ENCODE measurements around the gene GPN3.
"Not testable (repeated sequence)": the region's sequence is repeated elsewhere in the genome, so short reads cannot be mapped to it uniquely, and the experiment has no call there.

Gene GPN3

GRCh38 chr12:110436231-110436630, 31.8 kb downstream of the GPN3 start:
- peak; percentile 19 for DNase-seq

- no peak for DNase-seq
These were observed 36.0 kb downstream of the GPN3 start for GRCh38 chr12:110431957-110432587.

DNA sequence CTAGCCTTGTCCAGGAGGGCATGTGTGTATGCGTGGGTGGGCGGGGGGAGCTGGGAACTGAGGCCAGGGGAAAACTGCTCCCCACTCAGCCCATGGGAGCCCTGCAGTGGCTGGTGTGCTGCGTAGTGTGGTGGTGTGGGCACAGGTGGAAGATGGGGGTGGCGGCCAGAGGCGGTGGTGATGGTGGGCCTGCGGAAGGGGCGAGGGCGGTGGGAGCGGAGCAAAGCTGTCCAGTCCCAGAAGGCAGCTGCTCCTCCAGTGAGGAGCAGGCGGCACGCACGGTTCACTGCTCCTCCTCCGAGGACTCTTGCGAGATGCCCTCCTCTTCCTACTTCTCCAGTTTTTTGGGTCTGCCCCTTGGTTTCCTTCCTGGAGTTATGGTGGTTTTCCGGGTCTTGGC, 38.4 kb downstream of the GPN3 start:
- DNase-seq, result not testable (repeated sequence)

DNA sequence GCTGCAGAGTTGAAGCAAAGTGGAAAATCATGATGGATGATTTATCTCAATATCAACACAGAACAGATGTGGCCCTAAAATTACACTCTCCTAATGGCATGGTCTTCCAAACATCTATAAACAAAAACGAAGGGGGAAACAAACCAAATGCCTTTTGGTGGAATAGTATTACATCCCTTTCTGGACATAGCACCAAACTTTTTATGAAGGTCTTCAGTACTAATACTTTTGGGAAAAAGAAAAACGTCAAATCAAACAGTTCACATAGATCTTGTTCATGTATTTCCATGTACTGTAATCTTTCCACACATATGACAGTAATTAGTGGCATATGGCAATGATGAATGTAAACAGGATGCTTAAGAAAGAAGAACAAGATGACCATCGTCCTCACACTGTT, 41.7 kb downstream of the GPN3 start:
- no peak for DNase-seq

DNA sequence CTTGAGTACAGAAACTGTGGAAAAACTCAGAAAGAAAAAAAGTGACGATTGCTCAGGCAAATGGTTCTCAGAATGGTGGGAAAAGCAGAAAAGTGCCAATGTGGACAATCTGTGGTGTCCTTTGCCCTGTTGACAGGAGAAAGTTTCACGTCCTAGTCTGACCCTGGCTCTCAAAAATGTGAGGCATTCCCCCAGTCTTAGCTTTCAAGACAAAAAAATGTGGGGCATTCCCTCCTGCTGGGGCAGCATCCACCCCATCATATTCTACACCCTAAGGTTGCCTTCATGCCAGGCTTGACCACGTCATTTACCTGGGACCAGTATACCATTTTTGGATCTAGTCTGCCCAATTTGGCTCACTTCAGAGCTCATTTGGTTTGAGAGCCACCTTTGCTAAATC, 43.8 kb downstream of the GPN3 start:
- DNase-seq, result peak; percentile 46

- no peak for DNase-seq
These were observed 46.4 kb downstream of the GPN3 start for GRCh38 chr12:110421701-110422100.

- DNase-seq, result no peak
These were observed 46.8 kb downstream of the GPN3 start for GRCh38 chr12:110421159-110421661.

DNA sequence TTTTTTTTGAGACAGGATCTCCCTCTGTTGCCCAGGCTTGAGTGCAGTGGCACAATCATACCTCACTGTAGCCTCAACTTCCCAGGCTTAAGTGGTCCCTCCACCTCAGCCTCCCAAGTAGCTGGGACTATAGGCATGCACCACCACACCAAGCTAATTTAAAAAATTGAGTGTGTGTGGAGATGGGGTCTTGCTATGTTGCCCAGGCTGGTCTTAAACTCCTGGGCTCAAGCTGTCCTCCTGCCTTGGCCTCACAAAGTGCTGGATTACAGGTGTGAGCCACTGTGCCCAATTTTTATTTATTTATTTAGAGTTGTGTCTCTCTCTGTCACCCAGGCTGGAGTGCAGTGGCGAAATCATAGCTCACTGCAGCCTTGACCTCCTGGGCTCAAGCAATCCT, 47.4 kb downstream of the GPN3 start:
- not testable (repeated sequence) for DNase-seq

- DNase-seq, result not testable (repeated sequence)
These were observed 50.9 kb downstream of the GPN3 start for GRCh38 chr12:110417113-110417512.

GRCh38 chr12:110410086-110410485, 58.0 kb downstream of the GPN3 start:
- DNase-seq, result peak; percentile 47

DNA sequence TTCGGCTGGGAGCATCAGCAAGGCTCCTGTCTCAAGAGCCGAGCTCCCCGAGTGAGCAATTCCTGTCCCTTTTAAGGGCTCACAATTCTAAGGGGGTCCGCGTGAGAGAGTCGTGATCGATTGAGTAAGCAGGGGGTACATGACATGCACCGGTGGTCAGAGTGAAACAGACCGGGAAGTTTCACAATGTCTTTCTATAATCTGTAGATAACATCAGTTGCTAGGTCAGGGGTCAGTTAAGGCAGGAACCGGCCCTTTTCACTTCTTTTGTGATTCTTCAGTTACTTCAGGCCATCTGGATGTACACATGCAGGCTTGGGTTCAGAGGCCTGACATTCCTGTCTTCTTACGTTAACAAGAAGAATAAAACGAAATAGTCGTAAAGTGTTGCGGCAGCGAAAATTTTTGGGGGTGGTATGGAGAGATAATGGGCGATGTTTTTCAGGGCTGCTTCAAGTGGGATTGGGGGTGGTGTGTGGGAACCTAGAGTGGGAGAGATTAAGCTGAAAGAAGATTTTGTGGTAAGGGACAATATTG, 62.9 kb downstream of the GPN3 start:
- DNase-seq, result not testable (repeated sequence)

DNA sequence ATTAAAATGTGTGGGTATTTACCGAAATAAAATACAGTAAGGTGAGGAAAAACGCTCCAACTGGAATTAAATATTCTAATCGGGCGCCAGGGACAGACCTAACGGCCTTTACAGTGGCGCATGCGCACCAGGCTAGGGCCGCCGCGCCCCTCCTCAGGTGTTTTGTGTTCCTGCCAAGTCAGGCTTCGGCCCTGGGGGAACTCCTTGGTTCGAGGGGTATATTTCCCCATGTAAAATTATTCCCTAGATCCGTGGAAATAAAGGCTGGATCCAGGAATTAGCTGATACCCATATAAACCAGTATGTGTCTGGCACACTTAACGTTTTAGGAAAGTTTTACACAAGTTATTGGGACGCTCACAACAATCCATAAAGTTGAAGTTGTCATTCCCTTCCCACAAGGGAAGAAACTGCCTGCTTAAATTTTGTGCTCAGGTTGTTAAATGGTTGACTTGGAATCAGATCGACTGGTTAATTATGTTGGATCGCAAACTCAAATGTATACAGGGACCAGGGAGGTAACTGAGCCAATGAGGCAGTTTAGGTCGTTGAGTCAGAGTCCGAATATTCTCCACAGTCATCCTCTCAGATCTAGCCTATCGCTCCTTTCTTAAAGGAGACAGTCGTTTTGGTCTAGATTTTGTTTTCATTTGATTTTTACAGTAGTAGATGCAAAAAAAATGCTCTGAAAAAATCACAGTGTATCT, 63.9 kb downstream of the GPN3 start:
- DNase-seq, result peak; percentile 67

GRCh38 chr12:110403146-110403975, 64.7 kb downstream of the GPN3 start, which contains the start of gene ANAPC7:
ANAPC7 (minus strand) TSS chr12:110403708; CDS start chr12:110403627, 81 bp downstream.
- peak; percentile 90 for DNase-seq
